ENCODE measurements around the gene SNRPD2. TPM values are rescaled to one million over a fixed set of nuclear protein-coding genes. Genes with fewer than 3 reads are reported as not detected.

The SNRPD2 gene
- total RNA-seq (2014; rRNA removed) = 554 and 631 TPM in 2 replicates
- percentile 96 among the genes with signal in this experiment for Bru-seq, nascent RNA
- BruChase-seq, experiment 1, labeled RNA remaining after a 6-hour chase = percentile 98 among the genes with signal in this experiment
- percentile 90 among the genes with signal in this experiment for BruChase-seq, experiment 2, labeled RNA remaining after a 2-hour chase
- long read RNA-seq, transcript SNRPD2-201 (3 exons, 901 nt) = major isoform, 177 of 247 reads
- long read RNA-seq, partial matches to known transcripts = 13 of 247 reads
- long read RNA-seq, other reads (novel, unspliced or antisense) = 56 of 247 reads

GRCh38 chr19:45691516-45692186 lies at the start of gene SNRPD2:
Gene SNRPD2, minus strand, starts transcription at chr19:45691953. Its CDS starts 65 bp downstream, at chr19:45691888.
- TF ChIP-seq EZH2phosphoT487 (IDR thresholded peaks at IDR 0.05; ENCODE audit: borderline replicate concordance, low read length) (no peak), EZH2 (IDR thresholded peaks at IDR 0.05; ENCODE audit: low read length, unreplicated experiment) (no peak), CTCF (conservative IDR thresholded peaks at IDR 0.05; ENCODE audit: low read depth, low read length) (no peak)
- BruUV-seq (replicated peaks) = TSS peak; percentile 88
- Histone ChIP-seq H2AFZ (ENCODE audit: low read length) (peak within 1 kb of the TSS; percentile 92), H3K4me3 (ENCODE audit: low read length) (peak within 1 kb of the TSS; percentile 84), H3K9me2 (replicated peaks; ENCODE audit: low read length) (no peaks in the 10 kb centered on the region), H3K9me3 (ENCODE audit: low read length) (no peaks in the 10 kb centered on the region), H3K36me3 (ENCODE audit: low read depth, low read length) (peaks cover 12% of the 10 kb centered on the region; the same call in 1 of the 2 replicates), H3K79me2 (ENCODE audit: low read length) (peaks cover 33% of the 10 kb centered on the region), H3K9ac (ENCODE audit: low read length) (peak within 1 kb of the TSS; percentile 97), H3K27me3 (ENCODE audit: low read length) (no peaks in the 10 kb centered on the region), H3F3A (ENCODE audit: low read length, unreplicated experiment) (no peaks in the 10 kb centered on the region), H3K4me2 (ENCODE audit: low read length) (peak within 1 kb of the TSS; percentile 98), H4K20me1 (ENCODE audit: low read length) (0 out of 2 replicates have a peak, but pooled peaks cover 3% of the 10 kb centered on the region), H3K27ac (ENCODE audit: low read length) (peak within 1 kb of the TSS; percentile 76), H3K4me1 (ENCODE audit: insufficient read depth, low read length) (peaks cover 5% of the 10 kb centered on the region; the same call in 1 of the 2 replicates)
- DNase-seq = peak; percentile 89
- ChIA-PET POLR2A (ENCODE audit: unreplicated experiment) (interaction anchor here (0.6 to 0.8 kb wide), 2 partner anchors 78 to 171 kb away, joined by 4 to 10 read pairs; partner anchors contain the start of genes SIX5 and SYMPK), CTCF (interaction anchor here (0.5 to 1.3 kb wide), 5 partner anchors 49 to 161 kb away, joined by 4 to 8 read pairs (median 5); partner anchors contain the start of genes DMPK and SIX5)
- intact Hi-C loops (cut with micrococcal nuclease) = loop anchor here (1.0 kb wide), 1 partner anchor 79 kb away; no protein-coding TSS in a partner anchor
- ATAC-seq = peak; percentile 60

GRCh38 chr19:45739498-45740439 lies 48.0 kb upstream of the SNRPD2 start:
- H3K9me3 ChIP-seq (ENCODE audit: low read length) = no peaks in the 10 kb centered on the region
- H3K36me3 ChIP-seq (ENCODE audit: low read depth, low read length) = no peaks in the 10 kb centered on the region
- H3K4me1 ChIP-seq (ENCODE audit: insufficient read depth, low read length) = no peaks in the 10 kb centered on the region
- H3K79me2 ChIP-seq (ENCODE audit: low read length) = no peaks in the 10 kb centered on the region
- no peak overlapping the region for H3K27ac ChIP-seq (ENCODE audit: low read length)
- TF ChIP-seq EZH2 (IDR thresholded peaks at IDR 0.05; ENCODE audit: low read length, unreplicated experiment) (no peak), CTCF (conservative IDR thresholded peaks at IDR 0.05; ENCODE audit: low read depth, low read length) (no peak), EZH2phosphoT487 (IDR thresholded peaks at IDR 0.05; ENCODE audit: borderline replicate concordance, low read length) (no peak)
- BruUV-seq (replicated peaks) = no TSS peak
- no peak overlapping the region for H2AFZ ChIP-seq (ENCODE audit: low read length)
- H3K9me2 ChIP-seq (replicated peaks; ENCODE audit: low read length) = no peaks in the 10 kb centered on the region
- no peak for ATAC-seq
- no peak for DNase-seq
- no peaks in the 10 kb centered on the region for H3K27me3 ChIP-seq (ENCODE audit: low read length)
- no peak overlapping the region for H3K4me3 ChIP-seq (ENCODE audit: low read length)
- intact Hi-C loops (cut with micrococcal nuclease) = no loop called here
- POLR2A ChIA-PET (ENCODE audit: unreplicated experiment) = no interaction called here
- H3F3A ChIP-seq (ENCODE audit: low read length, unreplicated experiment) = no peaks in the 10 kb centered on the region
- CTCF ChIA-PET = no interaction called here
- no peak overlapping the region for H3K4me2 ChIP-seq (ENCODE audit: low read length)
- no peaks in the 10 kb centered on the region for H4K20me1 ChIP-seq (ENCODE audit: low read length)
- no peak overlapping the region for H3K9ac ChIP-seq (ENCODE audit: low read length)

All from PC-3 (cell line).